GM21360 (cell line): ENCODE results near the gene NUP214.
"Not testable (repeated sequence)": the region's sequence is repeated elsewhere in the genome, so short reads cannot be mapped to it uniquely, and the experiment has no call there.

Source experiments
- ATAC-seq: cut with Tn5 transposase; IDR thresholded peaks from one replicate; pipeline ENCODE4 v1.9.1; 2021; ENCODE audit warnings: mild to moderate bottlenecking, moderate library complexity; ENCODE audit not compliant: unreplicated experiment

Gene NUP214

GRCh38 chr9:131115360-131115742 is 10.0 kb upstream of the NUP214 start:
- ATAC-seq = not testable (repeated sequence)

- ATAC-seq = no peak
Observed at GRCh38 chr9:131116281-131117120, 8.9 kb upstream of the NUP214 start.

GRCh38 chr9:131117121-131117761 is 8.1 kb upstream of the NUP214 start:
- no peak for ATAC-seq

GRCh38 chr9:131117762-131118145 is 7.6 kb upstream of the NUP214 start:
- ATAC-seq = no peak

GRCh38 chr9:131119600-131119999 is 5.8 kb upstream of the NUP214 start:
- no peak for ATAC-seq

- ATAC-seq = no peak
Observed at GRCh38 chr9:131120620-131121228, 4.7 kb upstream of the NUP214 start.

GRCh38 chr9:131121346-131121745 is 4.0 kb upstream of the NUP214 start:
- ATAC-seq = no peak

- no peak for ATAC-seq
Observed at GRCh38 chr9:131122158-131122557, 3.2 kb upstream of the NUP214 start.

- ATAC-seq = no peak
Observed at GRCh38 chr9:131125038-131125287, 423 bp upstream of the NUP214 start.

GRCh38 chr9:131126059-131126426 is 657 bp downstream of the NUP214 start:
- ATAC-seq = no peak

- no peak for ATAC-seq
Observed at GRCh38 chr9:131129183-131129582, 3.8 kb downstream of the NUP214 start.

GRCh38 chr9:131138676-131139075 is 13.3 kb downstream of the NUP214 start:
- no peak for ATAC-seq

GRCh38 chr9:131140112-131140511 is 14.7 kb downstream of the NUP214 start:
- no peak for ATAC-seq

- no peak for ATAC-seq
Observed at GRCh38 chr9:131140550-131140949, 15.2 kb downstream of the NUP214 start.

GRCh38 chr9:131142160-131142559 is 16.8 kb downstream of the NUP214 start:
- no peak for ATAC-seq

GRCh38 chr9:131144201-131144600 is 18.8 kb downstream of the NUP214 start:
- no peak for ATAC-seq

GRCh38 chr9:131145245-131145644 is 19.9 kb downstream of the NUP214 start:
- ATAC-seq = no peak

GRCh38 chr9:131146186-131146585 is 20.8 kb downstream of the NUP214 start:
- ATAC-seq = no peak

GRCh38 chr9:131148276-131148675 is 22.9 kb downstream of the NUP214 start:
- no peak for ATAC-seq

- ATAC-seq = no peak
Observed at GRCh38 chr9:131148966-131149687, 23.7 kb downstream of the NUP214 start.

- ATAC-seq = no peak
Observed at GRCh38 chr9:131149688-131150053, 24.3 kb downstream of the NUP214 start.

GRCh38 chr9:131153595-131153994 is 28.2 kb downstream of the NUP214 start:
- ATAC-seq = no peak
